GM18520 (cell line): ENCODE data around the gene CSGALNACT2.
"Not testable (repeated sequence)": the region's sequence is repeated elsewhere in the genome, so short reads cannot be mapped to it uniquely, and the experiment has no call there.

Experiments
- ATAC-seq: cut with Tn5 transposase; IDR thresholded peaks from one replicate; pipeline ENCODE4 v1.9.1; 2021; ENCODE audit not compliant: unreplicated experiment

The CSGALNACT2 gene

DNA sequence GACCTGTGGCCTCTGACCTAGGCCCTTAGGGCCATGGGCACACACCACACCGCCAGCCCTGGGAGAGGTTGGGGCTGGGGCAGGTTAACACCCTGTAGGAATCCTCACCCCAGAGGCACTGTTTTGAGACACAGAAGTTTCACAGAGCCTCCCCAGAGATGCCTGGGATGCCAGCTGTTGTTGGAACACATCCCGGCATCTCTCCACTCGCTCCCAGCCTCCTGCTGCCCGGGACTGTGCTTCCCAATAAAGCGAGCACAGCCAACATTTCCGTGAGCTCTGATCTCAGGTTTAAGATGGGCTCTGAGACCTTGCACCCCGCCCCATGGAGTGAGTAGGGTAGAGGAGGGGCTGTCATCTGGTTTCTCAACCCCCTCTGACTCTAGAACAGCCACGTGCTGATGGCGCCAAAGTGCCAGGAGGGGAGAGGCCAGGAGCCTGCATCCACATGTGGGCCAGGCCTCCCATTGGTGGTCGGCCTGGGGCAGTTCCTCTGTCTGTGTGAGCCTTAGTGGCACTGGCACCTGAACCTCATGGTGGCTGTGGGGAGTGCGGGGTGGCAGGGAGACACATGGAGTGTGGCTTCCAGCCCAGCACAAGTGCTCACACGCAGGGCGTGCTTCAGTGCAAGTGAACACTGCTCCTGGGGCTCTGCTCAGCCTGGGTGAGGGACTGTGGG lies 73.9 kb downstream of the CSGALNACT2 start:
- no peak for ATAC-seq

DNA sequence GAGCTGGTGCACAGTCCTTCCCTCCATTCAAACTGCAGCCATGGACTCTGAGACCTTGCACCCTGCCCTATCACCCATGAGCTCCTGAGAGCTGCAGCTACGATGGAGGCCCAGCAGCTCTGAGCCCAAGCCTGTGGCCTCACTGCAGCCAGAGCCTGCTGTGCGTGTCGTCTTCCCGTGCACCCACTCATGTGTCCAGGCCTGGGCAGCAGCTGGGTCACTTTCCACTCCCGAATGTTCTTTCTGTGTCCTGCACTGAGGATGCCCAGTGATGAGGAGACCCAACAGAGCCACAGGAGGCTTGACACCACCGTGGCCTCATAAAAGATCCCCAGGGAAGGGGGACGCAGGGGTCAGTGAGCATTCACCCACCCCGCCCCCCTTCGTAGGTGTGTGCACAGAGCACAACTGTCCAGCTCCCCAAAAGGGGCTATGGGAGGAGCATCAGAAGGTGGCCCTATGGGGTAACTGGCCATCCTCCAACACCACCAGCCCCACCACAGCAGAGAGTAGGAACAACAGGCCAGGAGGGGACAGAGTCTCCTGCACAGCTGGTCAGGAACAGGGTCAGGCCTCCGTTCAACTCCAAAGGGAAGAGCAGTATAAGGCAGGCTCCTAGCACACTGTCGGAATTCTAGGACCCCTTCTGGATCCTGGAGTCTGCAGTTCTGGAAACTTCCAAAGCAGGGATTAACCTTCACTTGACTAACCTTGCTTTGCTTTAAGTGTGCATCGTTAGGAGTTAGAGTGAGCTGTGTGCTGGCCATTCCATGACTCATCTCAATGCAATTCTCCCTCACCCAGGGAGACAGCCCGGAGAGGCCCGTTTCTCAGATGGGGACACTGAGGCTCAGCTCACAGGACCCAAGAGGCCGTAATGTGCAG lies 76.1 kb downstream of the CSGALNACT2 start:
- no peak for ATAC-seq

- ATAC-seq, result no peak
These were observed 76.8 kb downstream of the CSGALNACT2 start for GRCh38 chr10:43214956-43215561.

DNA sequence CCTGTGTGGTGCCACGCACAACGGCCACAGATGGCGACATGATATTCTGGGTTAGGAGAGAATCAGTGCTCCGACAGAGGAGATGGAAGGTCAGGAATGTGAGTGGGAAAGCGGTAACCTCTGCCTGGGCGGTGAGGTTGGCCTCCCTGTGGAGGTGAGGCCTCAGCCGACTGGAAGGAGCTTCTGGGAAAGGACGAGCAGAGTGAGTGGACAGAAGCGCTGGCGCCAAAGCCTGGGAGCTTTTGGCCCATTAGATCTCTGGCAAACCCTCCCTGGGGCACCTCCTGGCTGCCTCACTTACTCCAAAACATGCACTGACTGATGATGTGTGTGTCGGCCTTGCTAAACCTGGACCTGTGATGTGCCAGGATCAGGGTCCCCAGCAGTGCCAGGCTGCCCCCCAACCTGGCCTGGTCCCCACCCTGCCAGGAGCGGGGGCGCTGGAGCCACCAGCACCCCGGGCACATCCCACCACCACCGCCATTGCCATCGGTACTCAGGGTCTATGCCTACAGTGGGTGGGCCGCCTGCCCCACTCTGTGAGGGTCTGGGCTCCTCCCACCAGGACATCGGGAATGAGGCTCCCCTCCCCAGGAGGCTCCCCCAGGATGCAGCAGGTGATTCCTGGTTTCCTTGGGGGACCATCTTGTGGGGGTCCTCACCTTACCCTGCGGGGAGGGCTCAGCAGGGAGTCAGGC lies 77.7 kb downstream of the CSGALNACT2 start:
- no peak for ATAC-seq

GRCh38 chr10:43216931-43217562 lies 78.8 kb downstream of the CSGALNACT2 start:
- no peak for ATAC-seq

- no peak for ATAC-seq
These were observed 79.4 kb downstream of the CSGALNACT2 start for GRCh38 chr10:43217563-43218205.

- no peak for ATAC-seq
These were observed 80.1 kb downstream of the CSGALNACT2 start for GRCh38 chr10:43218206-43218950.

DNA sequence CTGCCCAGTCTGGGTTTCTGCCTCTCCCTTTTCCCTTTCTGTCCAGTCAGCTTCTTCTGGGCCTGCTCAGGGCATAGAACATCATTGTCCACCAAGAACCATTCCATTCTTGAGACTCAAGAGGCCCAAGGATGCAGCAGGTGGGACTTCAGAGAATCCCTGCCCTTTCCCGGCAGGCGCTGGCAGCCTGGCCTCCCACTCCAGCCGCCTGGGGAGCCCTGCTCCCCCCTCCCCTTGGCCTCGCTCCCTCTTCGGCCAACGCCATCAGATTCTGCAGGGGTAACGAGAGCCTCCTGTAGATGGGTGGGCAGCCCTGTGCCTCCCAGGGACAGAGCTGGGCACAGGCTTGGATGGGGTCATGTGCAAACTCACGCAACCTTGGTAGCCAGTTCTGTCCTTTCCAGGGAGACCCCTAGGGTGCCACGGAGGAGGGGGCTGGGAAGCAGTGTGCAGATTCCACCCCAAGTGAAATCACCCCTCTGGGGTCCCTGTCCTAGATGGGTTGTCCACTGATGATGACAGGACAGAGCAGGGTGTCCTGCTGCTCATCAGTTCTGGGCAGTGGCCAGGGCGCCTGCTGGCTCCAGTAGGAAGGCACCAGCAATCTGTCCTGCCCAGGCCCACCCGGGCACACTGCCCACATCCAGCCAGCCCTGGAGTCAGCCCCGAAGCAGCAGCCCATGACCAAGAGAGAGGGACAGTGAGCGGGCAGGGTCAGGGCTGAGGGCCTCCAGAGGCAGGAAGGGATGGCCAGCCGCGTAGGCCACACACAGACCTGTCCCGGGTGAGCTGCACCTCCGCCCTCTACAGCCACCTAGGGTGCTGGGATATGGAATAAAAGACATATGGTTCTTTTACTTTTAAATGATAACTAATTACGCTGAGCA lies 80.9 kb downstream of the CSGALNACT2 start:
- ATAC-seq, result no peak

GRCh38 chr10:43219848-43220247 lies 81.6 kb downstream of the CSGALNACT2 start:
- no peak for ATAC-seq

- not testable (repeated sequence) for ATAC-seq
These were observed 82.0 kb downstream of the CSGALNACT2 start for GRCh38 chr10:43220251-43220650.

DNA sequence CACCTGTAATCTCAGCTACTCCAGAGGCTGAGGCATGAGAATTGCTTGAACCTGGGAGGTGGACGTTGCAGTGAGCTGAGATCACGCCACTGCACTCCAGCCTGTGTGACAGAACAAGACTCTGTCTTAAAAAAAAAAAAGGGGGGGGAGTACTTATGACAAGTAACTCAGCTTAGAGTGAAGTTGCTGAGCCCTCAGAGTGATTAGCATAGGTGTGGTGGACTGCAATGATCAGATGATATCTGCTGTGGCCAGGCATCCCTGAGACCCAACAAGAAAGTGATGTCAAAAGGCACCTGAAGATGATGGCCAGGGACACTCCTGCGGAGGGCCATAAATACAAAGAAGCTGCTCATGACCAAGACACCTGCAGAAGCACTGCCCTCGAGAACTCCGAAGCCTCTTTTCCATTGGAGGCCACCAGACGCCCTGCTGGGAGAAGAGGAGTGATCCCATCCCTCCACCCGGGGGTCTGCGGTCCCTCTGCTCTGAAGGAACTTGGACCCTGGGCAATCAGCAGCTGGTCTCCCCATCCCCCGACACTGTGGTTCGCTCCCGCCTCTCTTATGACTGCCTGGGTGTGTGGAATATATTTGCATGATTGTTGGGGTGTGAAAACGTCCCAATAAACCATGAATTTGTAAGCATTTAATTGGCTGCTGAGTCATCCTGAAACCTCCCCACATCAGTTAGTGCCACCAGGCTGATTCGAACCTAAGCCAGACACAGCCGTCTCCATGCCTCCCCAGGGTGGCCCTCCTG lies 82.6 kb downstream of the CSGALNACT2 start:
- ATAC-seq, result no peak

- ATAC-seq, result no peak
These were observed 83.4 kb downstream of the CSGALNACT2 start for GRCh38 chr10:43221419-43222209.

DNA sequence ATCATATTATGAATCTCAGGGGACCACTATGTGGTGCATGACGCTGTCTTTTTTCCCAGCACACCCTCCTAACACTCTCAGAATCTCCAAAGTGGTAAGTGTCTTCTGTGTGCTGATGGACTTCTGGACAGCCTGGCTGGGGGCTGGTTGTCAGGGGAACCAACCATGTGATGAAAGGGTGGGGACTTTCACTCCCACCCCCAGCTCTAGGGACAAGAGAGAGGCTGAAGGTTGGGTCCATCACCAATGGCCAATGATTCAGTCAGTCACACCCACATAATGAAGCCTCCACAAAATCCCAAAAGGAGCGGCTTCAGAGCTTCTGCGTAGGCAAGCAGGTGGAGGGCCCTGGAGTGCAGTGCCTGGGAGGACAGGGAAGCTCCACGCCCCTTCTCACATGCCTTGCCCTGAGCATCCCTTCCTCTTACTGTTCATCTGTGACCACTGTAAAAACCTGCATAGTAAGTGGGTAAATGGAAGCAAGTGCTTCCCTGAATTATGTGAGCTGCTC lies 84.0 kb downstream of the CSGALNACT2 start:
- ATAC-seq, result no peak

DNA sequence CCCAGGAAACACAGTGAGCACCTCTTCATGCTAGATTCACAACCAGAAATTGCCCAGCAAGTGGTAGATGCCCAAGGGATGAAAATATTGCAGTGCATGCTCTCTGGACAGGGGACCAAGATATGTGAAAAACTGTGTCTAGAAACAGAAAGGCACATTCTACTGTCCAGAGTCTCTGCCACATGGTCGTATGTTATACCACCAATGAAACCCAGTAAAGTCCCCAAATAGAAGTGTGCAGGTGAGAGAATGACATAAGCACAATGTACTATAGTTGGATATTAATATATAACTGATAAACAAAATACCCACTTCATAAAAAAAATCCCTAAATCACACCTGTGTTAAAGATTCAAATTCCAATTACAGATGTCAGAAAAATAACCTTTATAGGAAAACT lies 84.8 kb downstream of the CSGALNACT2 start:
- peak; percentile 42 for ATAC-seq

GRCh38 chr10:43224321-43224720 lies 86.1 kb downstream of the CSGALNACT2 start:
- no peak for ATAC-seq

GRCh38 chr10:43225004-43225786 lies 87.0 kb downstream of the CSGALNACT2 start:
- ATAC-seq, result no peak
